GM23248 (cell line): Measurements from ENCODE around the gene RRP1. TPM values are rescaled to one million over a fixed set of nuclear protein-coding genes. Genes with fewer than 3 reads are reported as not detected.

Experiments
- DNase-seq: peaks from one replicate; pipeline ENCODE4 v3.0.0-alpha.2; 2015
- H2AFZ ChIP-seq: fragments of 200-600 bp; sonication (generic); 2 replicates; pipeline ENCODE4 v1.6.1; 2016; ENCODE audit warnings: antibody characterized with exemption
- H3F3A ChIP-seq: fragments of 200-600 bp; sonication (generic); 2 replicates; pipeline ENCODE4 v1.6.1; 2016; ENCODE audit warnings: mild to moderate bottlenecking, antibody characterized with exemption, mixed run types; ENCODE audit not compliant: insufficient read depth
- H3K27ac ChIP-seq: fragments of 200-600 bp; sonication (generic); 2 replicates; pipeline ENCODE4 v1.5.1; 2016; ENCODE audit warnings: mild to moderate bottlenecking
- H3K27me3 ChIP-seq: fragments of 200-600 bp; sonication (generic); replicated peaks from 2 replicates; pipeline ENCODE4 v1.6.1; 2016; ENCODE audit warnings: mild to moderate bottlenecking; ENCODE audit not compliant: insufficient read depth
- H3K36me3 ChIP-seq: fragments of 200-600 bp; sonication (generic); 2 replicates; pipeline ENCODE4 v1.6.1; 2016; ENCODE audit warnings: low read depth, mild to moderate bottlenecking
- H3K4me1 ChIP-seq: fragments of 200-600 bp; sonication (generic); 2 replicates; pipeline ENCODE4 v1.6.1; 2016; ENCODE audit warnings: mild to moderate bottlenecking; ENCODE audit not compliant: insufficient read depth
- H3K4me2 ChIP-seq: fragments of 200-600 bp; sonication (generic); one replicate; pipeline ENCODE4 v1.6.1; 2016; ENCODE audit warnings: mild to moderate bottlenecking; ENCODE audit not compliant: unreplicated experiment
- H3K4me3 ChIP-seq: fragments of 200-600 bp; sonication (generic); 2 replicates; pipeline ENCODE4 v1.5.1; 2016; ENCODE audit warnings: mild to moderate bottlenecking
- H3K79me2 ChIP-seq: fragments of 200-600 bp; sonication (generic); 2 replicates; pipeline ENCODE4 v1.6.1; 2016; ENCODE audit warnings: mild to moderate bottlenecking; ENCODE audit not compliant: insufficient read depth
- H3K9ac ChIP-seq: fragments of 200-600 bp; sonication (generic); 2 replicates; pipeline ENCODE4 v1.6.1; 2016; ENCODE audit warnings: mild to moderate bottlenecking
- H3K9me2 ChIP-seq: fragments of 200-600 bp; sonication (generic); 2 replicates; pipeline ENCODE4 v1.6.1; 2016; ENCODE audit warnings: mixed run types, mild to moderate bottlenecking, moderate library complexity; ENCODE audit not compliant: insufficient read depth
- H3K9me3 ChIP-seq: fragments of 200-600 bp; sonication (generic); one replicate; pipeline ENCODE4 v1.6.1; 2017; ENCODE audit warnings: low read depth
- H4K20me1 ChIP-seq: fragments of 200-600 bp; sonication (generic); 2 replicates; pipeline ENCODE4 v1.6.0; 2016; ENCODE audit not compliant: insufficient read depth
- EZH2 ChIP-seq: fragments of 200-600 bp; sonication (generic); IDR thresholded peaks from 2 replicates; pipeline ENCODE4 v1.6.1; 2018; ENCODE audit warnings: antibody characterized with exemption, mild to moderate bottlenecking; ENCODE audit not compliant: insufficient read depth, poor library complexity, severe bottlenecking
- EZH2phosphoT487 ChIP-seq: fragments of 200-600 bp; sonication (generic); IDR thresholded peaks from 2 replicates; pipeline ENCODE4 v1.6.1; 2018; ENCODE audit warnings: antibody characterized with exemption, moderate library complexity, mild to moderate bottlenecking, low read depth; ENCODE audit not compliant: insufficient read depth
- WGBS, 2 experiments: methylation state at CpG; one replicate each; pipeline ENCODE4 v1.1.6; 2015 to 2017; ENCODE audit warnings: low lambda C conversion rate in 2 of 2, low coverage in 1 of 2; ENCODE audit errors: missing lambda C conversion rate in 2 of 2; 5-methylcytosine and 5-hydroxymethylcytosine counted together
- in situ Hi-C: fragments of 300-500 bp; cut with MboI; formaldehyde crosslinking; loops from 2 replicates; pipeline ENCODE4 v1.15.0; 2020
- polyA plus RNA-seq: library from polyadenylated mRNA; unstranded; fragments of >200 nt; fragmentation: Nextera tagmentation; extraction: Ambion mirVana; gene quantifications from 2 replicates; pipeline ENCODE4 v1.2.1, GENCODE V29; 2016
- small RNA-seq: library from RNA; depleted of rRNA; stranded (forward); fragments of <200 nt; gene quantifications from one replicate; pipeline ENCODE3, GENCODE V24; 2014; ENCODE audit warnings: low read depth, low replicate concordance
- total RNA-seq: library from RNA; depleted of rRNA; stranded (reverse); fragments of >200 nt; shearing (Covaris generic); gene quantifications from 2 replicates; pipeline ENCODE4 v1.2.3, GENCODE V29; 2014; rRNA removed

The RRP1 gene
- total and polyA plus RNA-seq, 2 experiments from 2014 or later = 17.6 to 22.3 TPM

- in situ Hi-C loops = no loop called here
- Histone ChIP-seq H3K9me2 (no peaks in the 10 kb centered on the region), H3K9me3 (no peaks in the 10 kb centered on the region), H3F3A (no peaks in the 10 kb centered on the region), H3K27me3 (no peaks in the 10 kb centered on the region), H3K4me1 (no peaks in the 10 kb centered on the region), H3K4me3 (no peak overlapping the region), H3K79me2 (no peaks in the 10 kb centered on the region), H2AFZ (no peak overlapping the region), H3K9ac (no peak overlapping the region), H3K27ac (no peak overlapping the region), H3K4me2 (no peak overlapping the region), H4K20me1 (no peaks in the 10 kb centered on the region), H3K36me3 (no peaks in the 10 kb centered on the region)
- no peak for DNase-seq
- 41 to 42% methylated on average over 11 to 12 of the region's 12 CpGs for WGBS, 2 experiments
- TF ChIP-seq EZH2 = no peak
Observed at GRCh38 chr21:43851593-43851992, 62.2 kb downstream of the RRP1 start.

DNA sequence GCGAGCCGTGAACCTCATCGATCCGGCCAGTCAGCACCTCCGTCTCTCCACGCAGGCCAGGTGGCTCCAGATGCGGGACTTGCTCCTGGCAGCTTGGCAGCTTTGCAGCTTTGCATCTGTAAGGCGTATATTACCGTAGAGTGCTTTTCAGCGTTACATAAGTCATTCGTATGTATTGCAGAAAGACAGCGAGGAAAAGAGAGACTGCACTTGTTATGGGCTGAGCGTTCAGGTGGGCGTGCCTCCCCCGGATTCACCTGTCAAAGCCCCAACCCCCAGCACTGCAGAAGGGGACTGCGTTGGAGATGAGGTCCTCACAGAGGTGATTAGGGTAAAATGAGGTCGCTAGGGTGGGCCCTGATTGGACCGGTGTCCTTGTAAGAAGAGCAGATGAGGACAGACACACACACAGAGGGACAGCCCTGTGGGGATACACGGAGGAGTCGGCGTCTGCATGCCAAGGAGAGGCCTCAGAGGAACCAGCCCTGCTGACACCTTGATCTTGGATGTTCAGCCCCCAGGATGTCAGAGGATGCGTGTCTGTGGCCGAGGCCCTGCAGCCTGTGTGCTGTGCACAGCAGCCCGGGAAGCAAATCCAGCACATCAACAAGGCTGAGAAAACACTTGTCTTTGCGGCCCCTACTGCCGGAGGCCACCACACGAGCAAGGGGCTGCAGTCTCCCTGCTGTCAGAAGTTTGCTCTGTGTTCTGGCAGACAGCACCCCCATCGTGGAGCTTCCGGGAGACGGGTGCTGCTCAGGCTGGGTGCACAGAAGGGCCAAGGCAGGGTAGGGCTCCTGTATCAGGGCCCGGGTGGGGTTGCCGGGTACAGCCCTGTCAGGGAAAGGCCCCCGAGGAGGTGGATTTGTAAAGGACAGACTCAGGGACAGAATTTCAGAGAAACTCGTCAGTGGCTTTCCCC, 64.7 kb downstream of the RRP1 start:
- Histone ChIP-seq H3K79me2 (no peaks in the 10 kb centered on the region), H3K36me3 (no peaks in the 10 kb centered on the region), H3K9me3 (no peaks in the 10 kb centered on the region), H2AFZ (no peak overlapping the region), H3F3A (no peaks in the 10 kb centered on the region), H3K4me2 (no peak overlapping the region), H3K27me3 (no peaks in the 10 kb centered on the region), H4K20me1 (no peaks in the 10 kb centered on the region), H3K9me2 (no peaks in the 10 kb centered on the region), H3K4me3 (no peak overlapping the region), H3K9ac (no peak overlapping the region), H3K27ac (no peak overlapping the region), H3K4me1 (no peaks in the 10 kb centered on the region)
- 71 to 73% methylated on average over 34 of the region's 34 CpGs for WGBS, 2 experiments
- DNase-seq = no peak
- in situ Hi-C loops = no loop called here
- TF ChIP-seq EZH2phosphoT487 = no peak
- no peak for TF ChIP-seq EZH2

Small RNA genes within 50 kb of the gene (small RNA-seq; reads per million reads assigned to genes)
- gene AP001052.1 = not detected

Other genes with a start within 250 kb of the RRP1 start
- gene HSF2BP, start 130.1 kb upstream of the RRP1 start, total RNA-seq = 2.5 and 4.8 TPM in 2 replicates
- gene HSF2BP, start 130.1 kb upstream of the RRP1 start, polyA plus RNA-seq = 1.6 TPM in 2 replicates
- gene RRP1B, start 130.0 kb upstream of the RRP1 start, total RNA-seq = 14.0 and 15.0 TPM in 2 replicates
- 12.9 and 13.6 TPM in 2 replicates for gene RRP1B, start 130.0 kb upstream of the RRP1 start, polyA plus RNA-seq
- gene PDXK, start 70.4 kb upstream of the RRP1 start, total RNA-seq = 67.5 and 68.0 TPM in 2 replicates
- 81.8 and 89.7 TPM in 2 replicates for gene PDXK, start 70.4 kb upstream of the RRP1 start, polyA plus RNA-seq
- gene CSTB, start 13.3 kb upstream of the RRP1 start, total RNA-seq = 6.7 and 7.8 TPM in 2 replicates
- 95.0 and 97.5 TPM in 2 replicates for gene CSTB, start 13.3 kb upstream of the RRP1 start, polyA plus RNA-seq
- 29.3 and 35.2 TPM in 2 replicates for gene AGPAT3, start 75.6 kb downstream of the RRP1 start, total RNA-seq
- gene AGPAT3, start 75.6 kb downstream of the RRP1 start, polyA plus RNA-seq = 12.2 and 12.3 TPM in 2 replicates
- gene TRAPPC10, start 222.7 kb downstream of the RRP1 start, total RNA-seq = 21.0 and 23.1 TPM in 2 replicates
- 9.9 and 10.3 TPM in 2 replicates for gene TRAPPC10, start 222.7 kb downstream of the RRP1 start, polyA plus RNA-seq